PC-9 (cell line): Measurements from ENCODE around the gene RUVBL2. TPM values are rescaled to one million over a fixed set of nuclear protein-coding genes. Genes with fewer than 3 reads are reported as not detected.

Source experiments
- BruUV-seq: library from RNA; stranded (reverse); fragments of 400-500 nt; replicated peaks from 2 replicates; lab custom pipeline; 2021; lab: Mats Ljungman, UMichigan
- CTCF ChIA-PET: fragments of 300-600 bp; sonication (Branson Sonifier 250); formaldehyde crosslinking; loops from one replicate; lab custom pipeline; 2022; ENCODE audit warnings: antibody characterized with exemption; lab: Charles Lee
- POLR2A ChIA-PET: fragments of 300-600 bp; sonication (Branson Sonifier 250); formaldehyde crosslinking; loops from one replicate; lab custom pipeline; 2022; ENCODE audit warnings: antibody characterized with exemption; ENCODE audit not compliant: unreplicated experiment; lab: Charles Lee
- DNase-seq, 2 experiments: peaks; one replicate each; pipeline versions ENCODE4 v3.0.0 to v3.0.0-alpha.2; 2015 to 2022; ENCODE audit warnings: mixed read lengths in 1 of 2
- H2AFZ ChIP-seq: fragments of 200-600 bp; sonication (generic); 2 replicates; pipeline ENCODE4 v1.8.1; 2017; ENCODE audit warnings: antibody characterized with exemption
- H3F3A ChIP-seq: fragments of 200-600 bp; sonication (generic); 2 replicates; pipeline ENCODE4 v1.8.1; 2017; ENCODE audit warnings: antibody characterized with exemption, mild to moderate bottlenecking, low read depth; ENCODE audit not compliant: insufficient read depth
- H3K27ac ChIP-seq: fragments of 200-600 bp; sonication (generic); 2 replicates; pipeline ENCODE4 v1.6.1; 2016; ENCODE audit warnings: mixed run types
- H3K27me3 ChIP-seq: fragments of 200-600 bp; sonication (generic); 2 replicates; pipeline ENCODE4 v1.6.1; 2016; ENCODE audit warnings: low read depth, mixed run types; ENCODE audit not compliant: insufficient read depth
- H3K36me3 ChIP-seq: fragments of 200-600 bp; sonication (generic); 2 replicates; pipeline ENCODE4 v1.6.1; 2016; ENCODE audit warnings: low read depth, mixed run types
- H3K4me1 ChIP-seq: fragments of 200-600 bp; sonication (generic); replicated peaks from 2 replicates; pipeline ENCODE4 v1.6.1; 2016; ENCODE audit warnings: mixed run types; ENCODE audit not compliant: insufficient read depth
- H3K4me2 ChIP-seq: fragments of 200-600 bp; sonication (generic); 2 replicates; pipeline ENCODE4 v1.6.1; 2017; ENCODE audit warnings: mixed run types
- H3K4me3 ChIP-seq: fragments of 200-600 bp; sonication (generic); 2 replicates; pipeline ENCODE4 v1.6.1; 2016; ENCODE audit warnings: mixed run types
- H3K79me2 ChIP-seq: fragments of 200-600 bp; sonication (generic); 2 replicates; pipeline ENCODE4 v1.6.1; 2017; ENCODE audit warnings: low read depth, mixed run types
- H3K9me2 ChIP-seq: fragments of 200-600 bp; sonication (generic); 2 replicates; pipeline ENCODE4 v1.8.1; 2017; ENCODE audit warnings: mild to moderate bottlenecking; ENCODE audit not compliant: insufficient read depth
- H3K9me3 ChIP-seq: fragments of 200-600 bp; sonication (generic); 2 replicates; pipeline ENCODE4 v1.8.1; 2016; ENCODE audit warnings: low read depth; ENCODE audit not compliant: insufficient read depth
- H4K20me1 ChIP-seq: fragments of 200-600 bp; sonication (generic); 2 replicates; pipeline ENCODE4 v1.8.1; 2017; ENCODE audit not compliant: insufficient read depth
- CTCF ChIP-seq: fragments of 200-600 bp; sonication (generic); conservative IDR thresholded peaks from 2 replicates; pipeline ENCODE4 v1.6.1; 2017; ENCODE audit warnings: mixed run types, antibody characterized with exemption, mild to moderate bottlenecking, moderate library complexity
- EZH2 ChIP-seq: fragments of 200-600 bp; sonication (generic); IDR thresholded peaks from 2 replicates; pipeline ENCODE4 v1.8.0; 2017; ENCODE audit warnings: antibody characterized with exemption, low read depth
- intact Hi-C: fragments of 100-400 bp; cut with micrococcal nuclease; formaldehyde crosslinking; loops from one replicate; pipeline ENCODE4 v1.10.0; 2022; ENCODE audit not compliant: unreplicated experiment
- total RNA-seq: library from RNA; stranded (reverse); gene quantifications from 2 replicates; pipeline ENCODE4 v1.2.3, GENCODE V29; 2021

The RUVBL2 gene
- total RNA-seq, 1 experiment from 2014 or later, result 179 TPM

GRCh38 chr19:48946463-48947257 lies 47.0 kb upstream of the RUVBL2 start:
- Histone ChIP-seq H3K9me3 (no peaks in the 10 kb centered on the region), H3K4me1 (no peaks in the 10 kb centered on the region), H3K36me3 (no peaks in the 10 kb centered on the region), H3K9me2 (no peaks in the 10 kb centered on the region), H4K20me1 (no peaks in the 10 kb centered on the region), H3K27ac (no peak overlapping the region), H3F3A (peaks cover 14% of the 10 kb centered on the region; the same call in 1 of the 2 replicates), H2AFZ (no peak overlapping the region), H3K27me3 (no peaks in the 10 kb centered on the region), H3K4me3 (no peak overlapping the region), H3K79me2 (no peaks in the 10 kb centered on the region), H3K4me2 (no peak overlapping the region)
- ChIA-PET POLR2A (no interaction called here), CTCF (interaction anchor here (1.1 kb wide), 1 partner anchor 24 kb away, joined by 4 read pairs; no protein-coding TSS in a partner anchor)
- TF ChIP-seq CTCF, result no peak
- no peak for TF ChIP-seq EZH2
- BruUV-seq, result no TSS peak
- no peak for DNase-seq
- intact Hi-C loops, result no loop called here

- no peak overlapping the region for H3K4me2 ChIP-seq
- H3K36me3 ChIP-seq, result no peaks in the 10 kb centered on the region
- ChIA-PET CTCF (no interaction called here), POLR2A (interaction anchor here (0.6 kb wide), 1 partner anchor 46 kb away, joined by 12 read pairs; the partner anchor contains the start of gene GYS1)
- H3K9me2 ChIP-seq, result no peaks in the 10 kb centered on the region
- DNase-seq, result no peak
- intact Hi-C loops, result no loop called here
- TF ChIP-seq EZH2 (no peak), CTCF (no peak)
- H4K20me1 ChIP-seq, result no peaks in the 10 kb centered on the region
- H3K79me2 ChIP-seq, result no peaks in the 10 kb centered on the region
- no peak overlapping the region for H2AFZ ChIP-seq
- no peak overlapping the region for H3K27ac ChIP-seq
- H3K9me3 ChIP-seq, result no peaks in the 10 kb centered on the region
- no TSS peak for BruUV-seq
- H3K27me3 ChIP-seq, result no peaks in the 10 kb centered on the region
- no peak overlapping the region for H3K4me3 ChIP-seq
- peaks cover 14% of the 10 kb centered on the region; the same call in 1 of the 2 replicates for H3F3A ChIP-seq
- H3K4me1 ChIP-seq, result no peaks in the 10 kb centered on the region
Observed at GRCh38 chr19:48947258-48947542, 46.5 kb upstream of the RUVBL2 start.

GRCh38 chr19:48950159-48950558 lies 43.5 kb upstream of the RUVBL2 start:
- CTCF ChIA-PET, result interaction anchor here (0.5 kb wide), 1 partner anchor 54 kb away, joined by 3 read pairs; no protein-coding TSS in a partner anchor
- Histone ChIP-seq H3K4me2 (no peak overlapping the region), H3K9me2 (no peaks in the 10 kb centered on the region), H3K9me3 (no peaks in the 10 kb centered on the region), H3K27me3 (no peaks in the 10 kb centered on the region), H4K20me1 (no peaks in the 10 kb centered on the region), H3K27ac (no peak overlapping the region), H3K4me3 (no peak overlapping the region), H3K4me1 (no peaks in the 10 kb centered on the region), H2AFZ (no peak overlapping the region), H3K36me3 (no peaks in the 10 kb centered on the region), H3F3A (peaks cover 13% of the 10 kb centered on the region; the same call in 1 of the 2 replicates), H3K79me2 (peaks cover 4% of the 10 kb centered on the region)
- POLR2A ChIA-PET, result no interaction called here
- BruUV-seq, result no TSS peak
- TF ChIP-seq EZH2, result no peak
- no peak for TF ChIP-seq CTCF
- no peak for DNase-seq
- intact Hi-C loops, result no loop called here
